GM12891 (cell line): ENCODE data around the gene HS6ST2.
"Not testable (repeated sequence)": the region's sequence is repeated elsewhere in the genome, so short reads cannot be mapped to it uniquely, and the experiment has no call there.

Experiments used
- PAX5 ChIP-seq: IDR thresholded peaks from 2 replicates; pipeline ENCODE4 v1.6.1; 2011; ENCODE audit warnings: low read length, moderate library complexity, mild to moderate bottlenecking; ENCODE audit not compliant: insufficient read depth, severe bottlenecking
- POLR2A ChIP-seq: IDR thresholded peaks from 2 replicates; pipeline ENCODE4 v1.6.1; 2011; ENCODE audit warnings: low read depth, low read length, control low read depth
- POLR2AphosphoS5 ChIP-seq: IDR thresholded peaks from 2 replicates; pipeline ENCODE4 v1.6.1; 2011; ENCODE audit warnings: low read depth, low read length, control low read depth
- SPI1 ChIP-seq: IDR thresholded peaks from 2 replicates; pipeline ENCODE4 v1.6.1; 2011; ENCODE audit warnings: low read depth, low read length, control low read depth
- TAF1 ChIP-seq: IDR thresholded peaks from 2 replicates; pipeline ENCODE4 v1.6.1; 2011; ENCODE audit warnings: low read depth, low read length, control low read depth

- TF ChIP-seq TAF1, POLR2AphosphoS5, POLR2A, SPI1, PAX5: not testable (repeated sequence)
Observed at GRCh38 chrX:132945055-132945599, 13.3 kb downstream of the HS6ST2 start.
